T1000 (cell line): ENCODE measurements around the gene CXCR2.

Source experiments
- DNase-seq: peaks from one replicate; lab custom pipeline; 2025; ENCODE audit warnings: mixed read lengths; lab: John Stamatoyannopoulos, UW

The CXCR2 gene

DNA sequence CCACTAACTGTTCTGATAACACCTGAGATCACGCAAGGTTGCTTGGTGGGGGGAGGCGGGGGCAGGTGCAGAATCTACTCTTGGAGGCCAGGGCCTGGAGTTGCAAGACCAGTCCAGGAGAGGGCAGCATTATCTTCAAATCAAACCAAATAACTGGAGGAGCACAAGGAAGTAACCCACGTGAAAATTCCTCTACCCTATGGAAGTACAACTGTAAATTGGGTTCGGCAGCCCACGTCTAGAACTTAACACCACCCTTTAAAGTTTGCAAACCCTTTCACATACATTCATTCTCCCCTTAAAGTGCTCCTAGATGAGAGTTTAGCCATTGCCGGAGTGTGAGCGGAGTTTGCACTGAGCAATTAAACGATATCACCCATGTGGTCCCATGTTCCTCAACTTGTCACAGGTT is 60.5 kb downstream of the CXCR2 start:
- DNase-seq: no peak
